Stimulated activated effector memory CD8-positive, alpha-beta T cell treated with anti-CD3 and anti-CD28 coated beads, Interleukin-12 subunit alpha, Interleukin-12 subunit beta, amount 100 ng/mL, for 72 hours (primary cell): ENCODE data around the gene UBXN6.

ENCODE experiments used
- ATAC-seq: fragments of 150-1000 bp; cut with Tn5 transposase; 2 replicates; pipeline ENCODE4 v1.10.0; 2021
- DNase-seq, 2 donors: peaks; one replicate each; pipeline ENCODE4 v3.0.0; 2021 to 2022; ENCODE audit warnings: low spot score in 2 of 2
- H3K27ac Mint-ChIP-seq: one replicate; pipeline ENCODE4 v1.8.0; 2022; ENCODE audit warnings: mild to moderate bottlenecking, mixed read lengths
- H3K36me3 Mint-ChIP-seq: one replicate; pipeline ENCODE4 v1.8.0; 2022; ENCODE audit warnings: mild to moderate bottlenecking, mixed read lengths
- H3K4me1 Mint-ChIP-seq: one replicate; pipeline ENCODE4 v1.8.0; 2022; ENCODE audit warnings: mixed read lengths
- H3K4me3 Mint-ChIP-seq: one replicate; pipeline ENCODE4 v1.8.0; 2022; ENCODE audit warnings: mild to moderate bottlenecking, mixed read lengths
- H3K9me3 Mint-ChIP-seq: one replicate; pipeline ENCODE4 v1.8.0; 2022; ENCODE audit warnings: mixed read lengths

Gene UBXN6

GRCh38 chr19:4396949-4397783, 60.4 kb downstream of the UBXN6 start:
- peaks cover 62% of the 10 kb centered on the region for H3K4me1 Mint-ChIP-seq
- no peak for ATAC-seq
- no peak for DNase-seq
- H3K4me3 Mint-ChIP-seq: no peak overlapping the region
- H3K27ac Mint-ChIP-seq: no peak overlapping the region
- H3K36me3 Mint-ChIP-seq: peaks cover 69% of the 10 kb centered on the region
- no peaks in the 10 kb centered on the region for H3K9me3 Mint-ChIP-seq
